HG02870 (cell line): ENCODE results near the gene IRS1.

Source experiments
- ATAC-seq: cut with Tn5 transposase; IDR thresholded peaks from one replicate; pipeline ENCODE4 v1.9.1; 2021; ENCODE audit warnings: mild to moderate bottlenecking, moderate library complexity; ENCODE audit not compliant: unreplicated experiment

IRS1 gene

GRCh38 chr2:226728996-226729395 lies 70.6 kb downstream of the IRS1 start:
- no peak for ATAC-seq

- no peak for ATAC-seq
Measured at GRCh38 chr2:226727251-226727650, 72.4 kb downstream of the IRS1 start.

DNA sequence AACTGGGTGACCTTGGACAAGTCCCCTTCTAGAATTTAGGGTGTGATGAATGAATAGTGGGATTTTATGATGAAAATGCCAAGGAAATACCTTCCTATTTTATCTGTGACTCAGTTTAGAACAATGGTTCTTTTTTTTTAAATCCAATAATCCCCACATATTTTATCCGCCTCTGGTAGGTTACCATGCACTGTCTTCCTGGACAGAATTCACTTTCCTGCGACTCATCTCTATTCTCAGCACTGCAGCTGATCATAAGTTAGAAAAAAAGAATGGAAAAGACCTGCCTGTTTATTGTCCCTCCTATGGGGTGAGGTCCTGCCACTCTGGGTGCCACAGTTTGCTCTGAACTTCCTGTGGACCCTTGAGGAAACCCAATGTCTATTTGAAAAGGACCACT lies 73.1 kb downstream of the IRS1 start:
- no peak for ATAC-seq

DNA sequence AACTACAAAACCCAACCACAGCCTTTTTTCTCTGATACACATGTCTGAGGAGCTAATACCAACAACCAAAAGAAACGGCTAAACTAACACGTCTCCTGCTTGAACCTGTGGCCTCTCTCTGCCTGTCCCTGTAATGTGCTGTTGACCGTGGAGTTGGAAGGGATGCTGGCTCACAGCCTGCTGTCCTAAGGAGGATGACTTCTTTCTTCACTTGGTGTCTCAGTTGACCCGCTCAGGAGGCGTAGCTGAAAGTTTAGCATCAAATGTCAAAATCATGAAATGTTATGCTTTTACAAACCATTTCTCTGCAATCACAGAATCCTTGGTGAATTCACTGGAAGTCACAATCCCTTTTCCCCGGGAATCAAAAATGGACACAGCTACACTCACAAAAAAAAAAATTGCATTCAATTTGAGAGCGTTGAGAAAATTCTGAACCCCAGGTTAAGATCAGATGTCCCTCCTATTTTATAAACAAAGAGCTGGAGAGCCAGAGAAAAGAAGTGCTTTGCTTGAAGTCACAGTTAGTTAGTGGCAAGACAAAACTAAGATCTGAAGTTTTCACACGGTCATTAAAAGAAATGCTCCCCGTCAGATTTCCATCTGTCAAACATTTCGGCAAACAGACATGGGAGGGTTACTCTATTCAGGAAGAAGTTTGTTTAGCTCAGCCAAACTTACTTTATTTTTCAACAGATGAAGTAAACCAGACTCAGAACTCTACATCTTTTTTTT lies 74.3 kb downstream of the IRS1 start:
- ATAC-seq = no peak

DNA sequence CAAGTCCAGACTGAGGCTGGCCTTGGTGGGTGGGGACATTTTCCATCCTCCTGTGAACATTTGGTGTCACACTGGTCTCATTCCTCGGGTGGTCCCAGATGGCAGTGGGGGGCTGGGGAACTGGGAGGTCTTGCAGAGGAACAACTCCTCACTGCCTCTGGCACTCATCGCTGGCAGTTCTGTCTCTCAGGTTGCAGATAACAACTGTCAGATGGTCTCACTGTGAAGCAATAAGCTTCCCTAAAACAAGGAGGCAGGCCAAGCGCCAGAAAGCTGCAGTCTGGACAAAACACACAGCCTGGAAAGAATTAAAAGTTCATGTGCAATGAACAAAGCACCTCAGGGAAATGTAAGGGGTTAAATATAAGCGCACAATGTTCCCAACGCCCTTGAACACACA lies 78.1 kb downstream of the IRS1 start:
- ATAC-seq = no peak

- ATAC-seq = no peak
Measured at GRCh38 chr2:226720948-226721347, 78.7 kb downstream of the IRS1 start.

- no peak for ATAC-seq
Measured at GRCh38 chr2:226717719-226718118, 81.9 kb downstream of the IRS1 start.

GRCh38 chr2:226716126-226716525 lies 83.5 kb downstream of the IRS1 start:
- ATAC-seq = peak; percentile 54

- no peak for ATAC-seq
Measured at GRCh38 chr2:226715347-226715990, 84.2 kb downstream of the IRS1 start.

DNA sequence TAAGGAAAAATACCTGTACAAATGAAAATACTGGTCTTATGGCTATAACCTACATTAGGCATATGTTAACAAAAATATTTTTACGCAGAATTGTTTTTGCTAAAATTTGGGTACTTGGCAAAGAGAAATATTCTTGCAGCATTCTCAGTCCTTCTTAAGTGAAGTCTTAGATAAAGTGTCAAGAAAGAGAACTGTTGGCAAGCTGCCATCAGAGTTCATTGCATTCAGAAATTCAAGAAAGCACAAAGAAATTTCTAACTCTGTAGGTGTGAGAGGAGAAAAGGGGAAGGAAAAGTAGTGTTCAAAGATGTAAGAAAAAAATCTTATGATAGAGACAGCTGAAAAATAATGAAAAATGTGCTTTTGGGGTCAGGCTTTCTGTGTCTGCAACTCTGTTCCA lies 86.7 kb downstream of the IRS1 start:
- ATAC-seq = no peak

DNA sequence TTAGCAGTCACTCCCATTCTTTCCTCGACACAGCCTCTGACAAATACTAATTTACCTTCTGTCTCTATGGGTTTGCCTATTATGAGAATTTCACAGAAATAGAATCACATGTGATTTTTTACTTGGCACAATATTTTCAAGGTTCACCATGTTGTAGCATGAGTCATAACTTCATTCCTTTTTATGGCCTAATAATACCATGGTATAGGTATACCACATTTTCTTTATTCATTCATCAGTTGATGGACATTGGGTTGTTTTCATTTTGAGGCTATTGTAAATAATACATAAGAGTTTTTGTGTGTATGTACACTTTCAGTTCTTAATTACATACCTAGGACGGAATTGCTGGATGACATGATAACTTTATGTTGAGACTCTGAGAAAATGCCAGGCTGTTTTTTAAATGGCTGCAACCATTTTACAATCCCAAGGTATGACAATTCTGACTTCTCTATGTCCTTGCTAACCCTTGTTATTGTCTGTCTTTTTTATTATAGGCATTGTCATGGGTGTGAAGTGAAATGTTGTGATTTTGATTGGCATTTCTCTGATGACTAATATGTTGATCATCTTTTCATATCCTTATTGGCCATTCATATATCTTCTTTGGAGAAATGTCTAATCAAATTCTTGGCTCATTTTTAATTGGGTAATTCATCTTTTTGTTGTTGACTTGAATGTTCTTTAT lies 87.9 kb downstream of the IRS1 start:
- no peak for ATAC-seq

DNA sequence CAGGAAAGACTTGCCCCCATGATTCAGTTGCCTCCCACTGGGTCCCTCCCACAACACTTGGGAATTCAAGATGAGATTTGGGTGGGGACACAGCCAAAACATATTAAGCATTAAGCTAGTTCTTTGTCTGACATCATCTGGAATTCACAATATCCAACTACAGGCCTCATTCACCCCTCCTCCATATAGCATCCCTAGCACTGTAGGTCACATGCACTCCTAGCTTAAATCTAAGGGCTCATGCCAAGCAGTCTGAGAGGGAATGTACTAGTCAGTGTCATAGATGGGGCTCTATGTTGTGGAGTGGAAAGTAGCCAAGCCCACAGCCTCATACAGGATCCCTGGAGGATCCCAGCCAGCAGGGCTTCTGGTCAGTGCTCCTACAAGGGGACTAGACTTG lies 92.1 kb downstream of the IRS1 start:
- ATAC-seq = no peak

- no peak for ATAC-seq
Measured at GRCh38 chr2:226705965-226706364, 93.7 kb downstream of the IRS1 start.

DNA sequence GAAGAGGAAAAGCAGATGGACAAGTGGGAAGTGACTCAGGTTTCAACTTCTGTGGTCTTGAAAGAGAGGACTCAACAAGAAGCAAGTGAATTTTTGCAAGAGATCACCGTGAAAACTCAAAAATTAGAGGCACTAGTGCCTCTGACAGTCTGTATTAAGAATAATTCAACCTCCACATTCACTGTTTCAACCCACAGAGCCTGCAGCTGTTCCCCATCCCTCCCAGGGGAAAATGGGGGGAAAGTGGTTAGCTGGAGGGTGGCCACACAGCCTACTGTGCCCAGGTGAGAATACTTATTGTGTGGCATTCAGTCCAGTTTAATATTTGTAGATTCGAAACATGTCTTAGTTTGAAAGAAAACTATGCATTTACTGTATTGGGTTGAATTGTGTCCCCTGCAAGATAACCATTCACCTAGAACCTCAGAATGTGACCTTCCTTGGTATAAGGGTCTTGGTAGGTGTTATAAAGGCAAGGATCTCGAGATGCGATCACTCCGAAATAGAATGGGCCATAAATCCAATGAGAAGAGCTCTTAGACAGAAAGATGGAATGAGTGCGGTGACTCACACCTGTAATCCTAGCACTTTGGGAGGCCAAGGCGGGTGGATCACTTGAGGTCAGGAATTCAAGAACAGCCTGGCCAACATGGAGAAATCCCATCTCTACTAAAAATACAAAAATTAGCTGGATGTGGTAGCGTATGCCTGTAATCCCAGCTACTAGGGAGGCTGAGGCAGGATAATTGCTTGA lies 94.3 kb downstream of the IRS1 start:
- ATAC-seq = no peak

DNA sequence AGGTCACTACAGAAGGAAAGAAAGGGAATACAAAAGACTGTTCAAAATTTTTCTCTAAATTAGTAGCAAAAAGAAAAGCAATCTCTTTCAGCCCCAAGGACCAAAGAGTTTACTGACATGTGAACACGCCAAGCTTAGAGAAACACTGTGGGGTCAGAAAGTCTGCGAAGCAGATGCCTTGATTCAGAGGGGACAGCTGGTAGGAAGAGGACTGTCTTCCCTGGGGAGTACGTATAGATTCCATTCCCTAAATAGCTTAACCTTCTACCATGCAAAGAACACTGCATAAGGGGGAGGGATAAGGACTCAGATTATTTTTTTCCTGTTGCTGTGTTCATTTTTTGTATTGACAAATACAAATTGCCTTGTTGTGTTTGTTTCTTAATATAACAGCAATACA lies 96.1 kb downstream of the IRS1 start:
- ATAC-seq = no peak

DNA sequence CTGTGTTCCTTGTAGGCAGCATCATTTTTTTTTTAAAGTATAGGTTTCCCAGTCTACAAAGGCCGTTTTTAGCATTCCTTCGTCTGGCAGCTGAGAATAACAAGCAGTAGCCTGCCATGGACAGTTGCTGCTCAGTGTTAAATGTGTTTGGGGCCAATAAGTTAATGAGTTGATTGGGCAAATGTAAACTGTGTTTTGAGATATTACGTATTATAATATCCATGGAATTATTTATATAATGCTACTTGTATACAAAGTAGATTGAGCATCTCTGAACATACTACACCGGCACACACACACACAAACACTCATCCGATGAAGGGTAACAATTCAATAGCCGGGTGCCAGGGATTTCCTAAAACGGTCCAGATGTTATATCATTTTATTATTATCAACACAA lies 97.2 kb downstream of the IRS1 start:
- no peak for ATAC-seq

DNA sequence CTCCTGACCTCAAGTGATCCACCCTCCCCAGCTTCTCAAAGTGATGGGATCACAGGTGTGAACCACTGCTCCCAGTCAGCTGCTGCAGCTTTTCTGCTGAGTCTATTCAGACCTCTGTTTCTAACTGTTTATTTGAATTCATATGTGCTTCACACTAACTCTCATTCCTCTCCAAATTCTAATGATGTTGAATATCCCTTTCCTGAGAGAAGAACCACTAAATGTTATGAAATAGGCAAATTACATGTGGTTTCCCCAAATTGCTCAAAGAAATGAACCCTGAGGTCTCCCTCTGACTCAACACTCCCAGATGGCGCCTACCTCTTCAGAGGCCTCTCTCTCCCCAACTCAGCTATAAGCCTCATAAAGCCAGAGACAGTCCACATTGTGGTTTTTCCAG lies 98.6 kb downstream of the IRS1 start:
- ATAC-seq = peak; percentile 96

DNA sequence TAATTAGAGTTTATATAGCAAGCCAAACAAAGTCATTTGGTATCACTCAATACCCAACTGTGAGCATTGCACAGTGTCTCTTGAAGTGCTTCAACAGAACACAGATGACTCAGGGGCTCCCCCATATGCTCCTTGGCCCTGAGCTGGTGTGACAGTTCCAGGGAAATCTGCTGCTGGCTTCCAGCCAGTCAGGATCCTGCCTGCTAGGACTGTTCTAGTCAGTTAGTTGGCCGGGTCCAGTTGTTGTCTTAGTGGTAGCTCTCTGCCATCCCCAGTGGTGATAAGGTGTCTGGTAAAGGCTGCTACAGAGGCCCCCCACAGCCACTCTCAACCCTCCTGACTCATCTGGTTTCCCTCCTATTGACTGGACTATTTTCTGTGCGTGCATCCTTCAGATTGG lies 100.3 kb downstream of the IRS1 start:
- no peak for ATAC-seq

DNA sequence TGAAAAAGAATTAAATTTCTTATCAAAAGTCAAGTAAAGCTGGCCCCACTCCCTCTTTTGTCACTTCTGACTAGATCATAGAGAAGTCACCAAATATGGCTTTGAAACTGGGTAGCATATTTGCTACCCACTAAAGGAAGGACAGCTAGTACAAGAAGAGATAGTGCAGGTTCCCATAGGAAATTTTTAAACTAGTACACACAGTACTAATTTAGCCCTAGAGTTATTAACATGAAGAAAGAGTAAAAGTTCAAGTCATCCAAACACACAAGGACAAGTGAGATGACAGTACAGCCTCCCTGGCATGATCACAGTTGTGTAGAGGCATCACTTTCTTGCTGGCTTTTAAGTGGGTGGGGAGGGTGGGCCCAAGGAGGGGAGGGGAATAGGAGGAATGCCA lies 100.9 kb downstream of the IRS1 start:
- no peak for ATAC-seq

DNA sequence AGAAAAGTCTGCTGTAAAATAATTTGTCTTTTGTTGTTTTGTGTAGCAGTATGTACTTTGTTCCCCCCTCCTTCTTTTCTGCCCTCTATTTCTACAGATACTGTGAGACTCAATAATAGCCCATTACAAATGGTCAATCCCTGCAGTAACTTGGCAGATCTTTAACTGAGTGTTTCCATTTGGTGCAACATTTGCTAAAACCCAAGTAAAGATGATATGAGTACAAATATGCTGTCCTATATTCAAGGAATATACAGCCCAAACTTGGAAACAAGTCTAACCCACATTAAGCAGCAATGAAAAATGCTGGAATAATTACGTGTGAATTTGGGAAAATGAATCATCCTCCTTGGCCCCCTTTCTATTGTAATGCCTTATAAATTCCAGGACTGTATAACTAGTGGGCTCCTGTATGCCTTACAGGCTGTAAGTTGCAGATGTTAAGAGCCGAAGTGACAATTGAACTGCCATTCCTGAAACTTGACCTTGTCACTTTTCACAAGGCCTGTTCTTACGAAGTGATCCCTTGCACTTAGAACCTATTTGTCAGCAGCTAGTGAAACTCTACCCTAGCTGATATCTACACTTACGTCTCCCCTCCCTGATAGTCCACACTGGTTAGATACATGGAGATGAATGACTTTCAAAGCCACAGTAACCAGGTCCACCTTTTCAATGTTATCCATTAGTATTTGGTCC lies 104.9 kb downstream of the IRS1 start:
- no peak for ATAC-seq

- no peak for ATAC-seq
Measured at GRCh38 chr2:226694149-226694548, 105.5 kb downstream of the IRS1 start.
